PC-9 (cell line): ENCODE results near the gene GCLC.

Experiments used
- CTCF ChIP-seq: fragments of 200-600 bp; sonication (generic); conservative IDR thresholded peaks from 2 replicates; pipeline ENCODE4 v1.6.1; 2017; ENCODE audit warnings: mixed run types, antibody characterized with exemption, mild to moderate bottlenecking, moderate library complexity
- EZH2 ChIP-seq: fragments of 200-600 bp; sonication (generic); IDR thresholded peaks from 2 replicates; pipeline ENCODE4 v1.8.0; 2017; ENCODE audit warnings: antibody characterized with exemption, low read depth

GRCh38 chr6:53474010-53474409, 70.9 kb downstream of the GCLC start:
- no peak for TF ChIP-seq CTCF
- no peak for TF ChIP-seq EZH2
